ENCODE measurements around the gene FAM184B. TPM values are rescaled to one million over a fixed set of nuclear protein-coding genes. Genes with fewer than 3 reads are reported as not detected.

The FAM184B gene
- total RNA-seq, 1 experiment from 2014 or later = 0.09 TPM

DNA sequence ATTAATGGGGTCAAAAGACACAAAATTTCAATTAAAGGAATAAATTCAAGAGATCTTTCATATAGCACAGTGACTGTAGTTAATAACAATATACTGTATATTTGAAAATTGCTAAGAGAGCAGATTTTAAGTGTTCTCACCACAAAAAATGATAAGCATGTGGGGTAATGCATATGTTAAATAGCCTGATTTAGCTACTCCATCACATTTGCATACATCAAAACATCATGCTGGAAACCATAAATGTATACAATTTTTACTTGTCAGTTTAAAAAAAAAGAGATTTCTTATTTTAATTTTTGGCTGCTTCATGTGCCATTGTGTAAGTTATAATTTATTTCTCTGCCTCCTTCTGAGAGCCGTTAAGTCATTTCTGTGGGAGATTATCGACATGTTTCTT lies 65.9 kb downstream of the FAM184B start:
- H3K18ac ChIP-seq (ENCODE audit: insufficient read length, low read depth, low read length) = no peak overlapping the region
- no peak overlapping the region for H2BK120ac ChIP-seq (ENCODE audit: low read depth, low read length, poor library complexity, severe bottlenecking)
- Mint-ChIP-seq H3K36me3 (ENCODE audit: insufficient read depth in 1 of 3, low read depth in 3 of 3) (no peaks in the 10 kb centered on the region), H3K27ac (no peak overlapping the region), H3K9me3 (no peaks in the 10 kb centered on the region), H3K4me3 (no peak overlapping the region), H3K4me1 (peaks cover 8 to 10% of the 10 kb centered on the region in 2 experiments), H3K27me3 (ENCODE audit: low read depth) (peaks cover 3% of the 10 kb centered on the region)
- no peak overlapping the region for H3K56ac ChIP-seq (ENCODE audit: insufficient read length, low read depth, low read length)
- H4K5ac ChIP-seq (ENCODE audit: insufficient read length, low read depth, low read length) = no peak overlapping the region
- H3K23me2 ChIP-seq (ENCODE audit: insufficient read length, low read depth, low read length, poor library complexity, severe bottlenecking) = no peaks in the 10 kb centered on the region
- H3K4me2 ChIP-seq (ENCODE audit: insufficient read depth, insufficient read length, low read length) = no peak overlapping the region
- DNase-seq = no peak
- H3K27me3 ChIP-seq (ENCODE audit: insufficient read depth, low read length) = no peaks in the 10 kb centered on the region
- no peaks in the 10 kb centered on the region for H3K9me3 ChIP-seq (ENCODE audit: control insufficient read depth, low read depth, low read length)
- no peak overlapping the region for H2BK15ac ChIP-seq (ENCODE audit: low read depth, low read length)
- H3K23ac ChIP-seq (ENCODE audit: insufficient read length, low read depth, low read length) = no peak overlapping the region
- no peak overlapping the region for H3T11ph ChIP-seq (ENCODE audit: low read length)
- no peak overlapping the region for H2BK5ac ChIP-seq (ENCODE audit: insufficient read length, low read length)
- no peak overlapping the region for H2BK20ac ChIP-seq (ENCODE audit: low read depth, low read length, poor library complexity, severe bottlenecking)
- H4K8ac ChIP-seq (replicated peaks; ENCODE audit: insufficient read length, low read depth, low read length) = no peak overlapping the region
- no peak overlapping the region for H3K4ac ChIP-seq (ENCODE audit: low read depth, low read length)
- no peaks in the 10 kb centered on the region for H3K79me1 ChIP-seq (ENCODE audit: insufficient read depth, low read depth, low read length, poor library complexity, severe bottlenecking)
- no peak overlapping the region for H3K9ac ChIP-seq (ENCODE audit: extremely low read depth, insufficient read length, low read length)
- no peaks in the 10 kb centered on the region for H3K79me2 ChIP-seq (ENCODE audit: insufficient read depth, low read length)
- WGBS (ENCODE audit: extremely low coverage, insufficient read length, low lambda C conversion rate) = no CpG with 5 or more reads among the region's 2 CpGs
- H3K27ac ChIP-seq (ENCODE audit: insufficient read length, low read depth, low read length) = no peak overlapping the region
- TF ChIP-seq, protein P1, sequence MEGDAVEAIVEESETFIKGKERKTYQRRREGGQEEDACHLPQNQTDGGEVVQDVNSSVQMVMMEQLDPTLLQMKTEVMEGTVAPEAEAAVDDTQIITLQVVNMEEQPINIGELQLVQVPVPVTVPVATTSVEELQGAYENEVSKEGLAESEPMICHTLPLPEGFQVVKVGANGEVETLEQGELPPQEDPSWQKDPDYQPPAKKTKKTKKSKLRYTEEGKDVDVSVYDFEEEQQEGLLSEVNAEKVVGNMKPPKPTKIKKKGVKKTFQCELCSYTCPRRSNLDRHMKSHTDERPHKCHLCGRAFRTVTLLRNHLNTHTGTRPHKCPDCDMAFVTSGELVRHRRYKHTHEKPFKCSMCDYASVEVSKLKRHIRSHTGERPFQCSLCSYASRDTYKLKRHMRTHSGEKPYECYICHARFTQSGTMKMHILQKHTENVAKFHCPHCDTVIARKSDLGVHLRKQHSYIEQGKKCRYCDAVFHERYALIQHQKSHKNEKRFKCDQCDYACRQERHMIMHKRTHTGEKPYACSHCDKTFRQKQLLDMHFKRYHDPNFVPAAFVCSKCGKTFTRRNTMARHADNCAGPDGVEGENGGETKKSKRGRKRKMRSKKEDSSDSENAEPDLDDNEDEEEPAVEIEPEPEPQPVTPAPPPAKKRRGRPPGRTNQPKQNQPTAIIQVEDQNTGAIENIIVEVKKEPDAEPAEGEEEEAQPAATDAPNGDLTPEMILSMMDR (conservative IDR thresholded peaks at IDR 0.05) = no peak
- no peak overlapping the region for H2AFZ ChIP-seq (ENCODE audit: low read length)
- H3K14ac ChIP-seq (ENCODE audit: insufficient read depth, low read length) = no peak overlapping the region
- no peaks in the 10 kb centered on the region; the same call in 1 of the 2 replicates for H3K4me1 ChIP-seq (ENCODE audit: insufficient read depth, low read length)
- no peak overlapping the region for H4K91ac ChIP-seq (ENCODE audit: insufficient read length, low read depth, low read length)
- H4K20me1 ChIP-seq (ENCODE audit: control insufficient read depth, insufficient read depth, insufficient read length) = no peaks in the 10 kb centered on the region
- H2BK12ac ChIP-seq (ENCODE audit: insufficient read length, low read depth, low read length) = no peak overlapping the region
- no peak overlapping the region for H2AK5ac ChIP-seq (ENCODE audit: insufficient read length, low read length)
